Prostate gland (tissue), 2 donors: ENCODE data around the gene HPS5.

Experiments
- POLR2A ChIP-seq: fragments of 450-650 bp; IDR thresholded peaks from one replicate; pipeline ENCODE4 v1.6.1; 2016; ENCODE audit warnings: antibody characterized with exemption, mild to moderate bottlenecking
- POLR2AphosphoS5 ChIP-seq: sonication (generic); formaldehyde crosslinking; IDR thresholded peaks from one replicate; pipeline ENCODE4 v1.6.1; 2017; ENCODE audit warnings: antibody characterized with exemption
- TF ChIP-seq, protein P1 (sequence below), 4 experiments: fragments of 200-600 bp in 2 of 4; fragments of 450-650 bp in 2 of 4; sonication (generic) in 2 of 4; IDR thresholded peaks; 1 replicate in 3 of 4; 2 replicates in 1 of 4; pipeline ENCODE4 v1.5.1; 2016 to 2019; ENCODE audit warnings: antibody characterized with exemption in 4 of 4, mild to moderate bottlenecking in 2 of 4, moderate library complexity in 2 of 4

GRCh38 chr11:18310800-18311340, 11.1 kb downstream of the HPS5 start:
- TF ChIP-seq, protein P1, sequence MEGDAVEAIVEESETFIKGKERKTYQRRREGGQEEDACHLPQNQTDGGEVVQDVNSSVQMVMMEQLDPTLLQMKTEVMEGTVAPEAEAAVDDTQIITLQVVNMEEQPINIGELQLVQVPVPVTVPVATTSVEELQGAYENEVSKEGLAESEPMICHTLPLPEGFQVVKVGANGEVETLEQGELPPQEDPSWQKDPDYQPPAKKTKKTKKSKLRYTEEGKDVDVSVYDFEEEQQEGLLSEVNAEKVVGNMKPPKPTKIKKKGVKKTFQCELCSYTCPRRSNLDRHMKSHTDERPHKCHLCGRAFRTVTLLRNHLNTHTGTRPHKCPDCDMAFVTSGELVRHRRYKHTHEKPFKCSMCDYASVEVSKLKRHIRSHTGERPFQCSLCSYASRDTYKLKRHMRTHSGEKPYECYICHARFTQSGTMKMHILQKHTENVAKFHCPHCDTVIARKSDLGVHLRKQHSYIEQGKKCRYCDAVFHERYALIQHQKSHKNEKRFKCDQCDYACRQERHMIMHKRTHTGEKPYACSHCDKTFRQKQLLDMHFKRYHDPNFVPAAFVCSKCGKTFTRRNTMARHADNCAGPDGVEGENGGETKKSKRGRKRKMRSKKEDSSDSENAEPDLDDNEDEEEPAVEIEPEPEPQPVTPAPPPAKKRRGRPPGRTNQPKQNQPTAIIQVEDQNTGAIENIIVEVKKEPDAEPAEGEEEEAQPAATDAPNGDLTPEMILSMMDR (IDR thresholded peaks at IDR 0.05), result no peak
- TF ChIP-seq POLR2A (no peak), POLR2AphosphoS5 (no peak)
